GM21786 (cell line): ENCODE data around the gene GPD1.
"Not testable (repeated sequence)": the region's sequence is repeated elsewhere in the genome, so short reads cannot be mapped to it uniquely, and the experiment has no call there.

Source experiments
- ATAC-seq: cut with Tn5 transposase; IDR thresholded peaks from one replicate; pipeline ENCODE4 v1.9.1; 2021; ENCODE audit not compliant: unreplicated experiment

Gene GPD1

GRCh38 chr12:50073206-50073605 lies 30.6 kb upstream of the GPD1 start:
- no peak for ATAC-seq

GRCh38 chr12:50073712-50074111 lies 30.1 kb upstream of the GPD1 start:
- ATAC-seq: no peak

GRCh38 chr12:50074936-50075807 lies 28.6 kb upstream of the GPD1 start:
- ATAC-seq: peak; percentile 85

GRCh38 chr12:50075808-50076170 lies 28.0 kb upstream of the GPD1 start:
- ATAC-seq: no peak

- no peak for ATAC-seq
These were observed 26.7 kb upstream of the GPD1 start for GRCh38 chr12:50077099-50077498.

- no peak for ATAC-seq
These were observed 25.5 kb upstream of the GPD1 start for GRCh38 chr12:50078281-50078680.

- no peak for ATAC-seq
These were observed 24.0 kb upstream of the GPD1 start for GRCh38 chr12:50079771-50080170.

- ATAC-seq: no peak
These were observed 22.6 kb upstream of the GPD1 start for GRCh38 chr12:50081096-50081808.

GRCh38 chr12:50082644-50083043 lies 21.2 kb upstream of the GPD1 start:
- ATAC-seq: no peak

- ATAC-seq: no peak
These were observed 20.5 kb upstream of the GPD1 start for GRCh38 chr12:50083301-50083700.

- not testable (repeated sequence) for ATAC-seq
These were observed 19.4 kb upstream of the GPD1 start for GRCh38 chr12:50084409-50084774.

GRCh38 chr12:50084775-50085614 lies 18.8 kb upstream of the GPD1 start, which contains the start of gene SMARCD1:
Gene SMARCD1 (plus strand): TSS chr12:50085342. CDS start chr12:50085370, 28 bp downstream.
- ATAC-seq: peak; percentile 87

- no peak for ATAC-seq
These were observed 18.2 kb upstream of the GPD1 start for GRCh38 chr12:50085615-50086072.

- ATAC-seq: no peak
These were observed 17.7 kb upstream of the GPD1 start for GRCh38 chr12:50086148-50086547.

GRCh38 chr12:50087151-50087550 lies 16.7 kb upstream of the GPD1 start:
- no peak for ATAC-seq

- ATAC-seq: no peak
These were observed 15.8 kb upstream of the GPD1 start for GRCh38 chr12:50087995-50088394.

- no peak for ATAC-seq
These were observed 15.1 kb upstream of the GPD1 start for GRCh38 chr12:50088577-50089335.

- ATAC-seq: no peak
These were observed 14.1 kb upstream of the GPD1 start for GRCh38 chr12:50089730-50090129.

GRCh38 chr12:50090391-50090790 lies 13.4 kb upstream of the GPD1 start:
- ATAC-seq: no peak

GRCh38 chr12:50097952-50098351 lies 5.9 kb upstream of the GPD1 start:
- ATAC-seq: no peak
